Right ventricle myocardium inferior (tissue), 1 donor: ENCODE data around the gene SUPT5H. TPM values are rescaled to one million over a fixed set of nuclear protein-coding genes. Genes with fewer than 3 reads are reported as not detected.
A peak's percentile ranks its signal among the peaks of the same experiment; 100 is the strongest.

ENCODE experiments used
- ATAC-seq: fragments of 200-7000 bp; cut with Tn5 transposase; one replicate; pipeline ENCODE4 v1.9.1; 2020; ENCODE audit warnings: mild to moderate bottlenecking, moderate library complexity
- DNase-seq: peaks from one replicate; pipeline ENCODE4 v3.0.0; 2021; ENCODE audit errors: missing footprints
- intact Hi-C: fragments of 100-400 bp; cut with DNase I; formaldehyde crosslinking; loops from one replicate; pipeline ENCODE4 v1.11.0; 2022
- total RNA-seq: library from RNA; stranded (reverse); fragmentation: NEBNext Ultra II Directional; extraction: Animal tissue kit (Norgen Biotek cat#: 25700); gene quantifications from one replicate; pipeline ENCODE4 v1.2.1, GENCODE V29; 2021
- donor health status: DM: no; HTN: yes; CAD: no; lungs with severe emphysema.

SUPT5H gene
- total RNA-seq, 1 donor from 2014 or later: 80.6 TPM

GRCh38 chr19:39417463-39418181 lies 27.8 kb upstream of the SUPT5H start:
- ATAC-seq: no peak
- no peak for DNase-seq
- intact Hi-C loops: no loop called here

- intact Hi-C loops: no loop called here
- DNase-seq: no peak
- ATAC-seq: no peak
Measured at GRCh38 chr19:39419003-39419402, 26.4 kb upstream of the SUPT5H start.

- DNase-seq: peak; percentile 49
- intact Hi-C loops: no loop called here
- no peak for ATAC-seq
Measured at GRCh38 chr19:39420769-39421168, 24.6 kb upstream of the SUPT5H start.

- ATAC-seq (no peak), DNase-seq (no peak)
- intact Hi-C loops: no loop called here
Measured at GRCh38 chr19:39422020-39422419, 23.4 kb upstream of the SUPT5H start.

- intact Hi-C loops: no loop called here
- ATAC-seq: no peak
- no peak for DNase-seq
Measured at GRCh38 chr19:39423258-39424086, 21.9 kb upstream of the SUPT5H start.

- ATAC-seq (no peak), DNase-seq (no peak)
- intact Hi-C loops: no loop called here
Measured at GRCh38 chr19:39424934-39425333, 20.4 kb upstream of the SUPT5H start.

- no peak for ATAC-seq
- intact Hi-C loops: no loop called here
Measured at GRCh38 chr19:39425744-39426143, 19.6 kb upstream of the SUPT5H start.

GRCh38 chr19:39426170-39426569 lies 19.2 kb upstream of the SUPT5H start:
- intact Hi-C loops: no loop called here
- DNase-seq (no peak), ATAC-seq (no peak)

More at GRCh38 chr19:39425744-39426143, 19.6 kb upstream of the SUPT5H start:
- DNase-seq: no peak

GRCh38 chr19:39427707-39428106 lies 17.7 kb upstream of the SUPT5H start:
- intact Hi-C loops: no loop called here
- DNase-seq (no peak), ATAC-seq (no peak)

GRCh38 chr19:39428283-39429112 lies 16.9 kb upstream of the SUPT5H start:
- ATAC-seq: peak; percentile 89
- DNase-seq: peak; percentile 78
- intact Hi-C loops: no loop called here

GRCh38 chr19:39430675-39431593 lies 14.4 kb upstream of the SUPT5H start:
- intact Hi-C loops: loop anchor here (5.0 kb wide), 1 partner anchor 39 kb away; the partner anchor contains the start of genes MED29 and PAF1
- DNase-seq (no peak), ATAC-seq (no peak)

GRCh38 chr19:39432677-39433025 lies 12.7 kb upstream of the SUPT5H start:
- DNase-seq: no peak
- intact Hi-C loops: loop anchor here (5.0 kb wide), 1 partner anchor 40 kb away; the partner anchor contains the start of genes MED29 and PAF1

GRCh38 chr19:39433480-39434079 lies 11.8 kb upstream of the SUPT5H start:
- ATAC-seq: no peak
- intact Hi-C loops: loop anchor here (2.0 to 5.0 kb wide), 2 partner anchors 21 to 41 kb away; partner anchors contain the start of genes MED29, PAF1 and PLEKHG2
- no peak for DNase-seq

More at GRCh38 chr19:39432677-39433025, 12.7 kb upstream of the SUPT5H start:
- ATAC-seq: no peak

GRCh38 chr19:39434123-39435076 lies 11.0 kb upstream of the SUPT5H start:
- intact Hi-C loops: loop anchor here (2.0 to 5.0 kb wide), 2 partner anchors 22 to 42 kb away; partner anchors contain the start of genes MED29, PAF1 and PLEKHG2
- no peak for DNase-seq
- ATAC-seq: no peak

- peak; percentile 99 for ATAC-seq
- DNase-seq: peak; percentile 99
- intact Hi-C loops: loop anchor here (1.0 to 2.0 kb wide), 2 partner anchors 10 to 23 kb away; partner anchors contain the start of genes PLEKHG2 and SUPT5H
Measured at GRCh38 chr19:39435499-39436349, 9.7 kb upstream of the SUPT5H start, which contains the start of gene RPS16. Gene RPS16 (minus strand): TSS chr19:39435949. CDS start chr19:39435895, 54 bp downstream.
